ENCODE data around the gene ECSCR.
"Not testable (repeated sequence)": the region's sequence is repeated elsewhere in the genome, so short reads cannot be mapped to it uniquely, and the experiment has no call there.

Gene ECSCR

GRCh38 chr5:139413963-139414362, 48.6 kb downstream of the ECSCR start:
- no peak for DNase-seq (ENCODE audit: low read depth)

- DNase-seq (ENCODE audit: low read depth) = no peak
These were observed 49.4 kb downstream of the ECSCR start for GRCh38 chr5:139413153-139413552.

GRCh38 chr5:139410993-139411828, 51.3 kb downstream of the ECSCR start:
- no peak for DNase-seq (ENCODE audit: low read depth)

- no peak for DNase-seq (ENCODE audit: low read depth)
These were observed 52.2 kb downstream of the ECSCR start for GRCh38 chr5:139410121-139410992.

- not testable (repeated sequence) for DNase-seq (ENCODE audit: low read depth)
These were observed 53.4 kb downstream of the ECSCR start for GRCh38 chr5:139409116-139409515.

GRCh38 chr5:139408191-139408590, 54.4 kb downstream of the ECSCR start:
- no peak for DNase-seq (ENCODE audit: low read depth)

- DNase-seq (ENCODE audit: low read depth) = no peak
These were observed 55.0 kb downstream of the ECSCR start for GRCh38 chr5:139407517-139407916.

GRCh38 chr5:139406963-139407362, 55.6 kb downstream of the ECSCR start:
- DNase-seq (ENCODE audit: low read depth) = no peak

GRCh38 chr5:139404484-139404840, 58.1 kb downstream of the ECSCR start:
- DNase-seq (ENCODE audit: low read depth) = no peak

- peak; percentile 97 for DNase-seq (ENCODE audit: low read depth)
These were observed 58.6 kb downstream of the ECSCR start, which contains the start of gene SPATA24 for GRCh38 chr5:139403787-139404483. SPATA24 (minus strand) TSS chr5:139404089; CDS start chr5:139404060, 29 bp downstream.

GRCh38 chr5:139403418-139403786, 59.1 kb downstream of the ECSCR start:
- DNase-seq (ENCODE audit: low read depth) = no peak

GRCh38 chr5:139402561-139403158, 59.9 kb downstream of the ECSCR start:
- no peak for DNase-seq (ENCODE audit: low read depth)

- DNase-seq (ENCODE audit: low read depth) = no peak
These were observed 61.0 kb downstream of the ECSCR start for GRCh38 chr5:139401546-139401945.

- DNase-seq (ENCODE audit: low read depth) = no peak
These were observed 62.9 kb downstream of the ECSCR start for GRCh38 chr5:139399501-139400121.
